ENCODE results near the gene PCDHGA3.
"Not testable (repeated sequence)": the region's sequence is repeated elsewhere in the genome, so short reads cannot be mapped to it uniquely, and the experiment has no call there.

The PCDHGA3 gene

DNA sequence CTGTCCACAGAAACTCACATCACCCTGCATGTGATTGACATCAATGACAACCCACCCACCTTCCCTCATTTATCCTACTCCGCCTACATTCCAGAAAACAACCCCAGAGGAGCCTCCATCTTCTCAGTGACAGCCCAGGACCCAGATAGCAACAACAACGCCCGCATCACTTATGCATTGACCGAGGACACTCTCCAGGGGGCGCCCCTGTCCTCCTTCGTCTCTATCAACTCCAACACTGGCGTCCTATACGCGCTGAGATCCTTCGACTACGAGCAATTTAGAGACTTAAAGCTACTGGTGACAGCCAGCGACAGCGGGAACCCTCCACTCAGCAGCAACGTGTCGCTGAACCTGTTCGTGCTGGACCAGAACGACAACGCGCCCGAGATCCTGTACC is 1.7 kb downstream of the PCDHGA3 start:
- DNase-seq (ENCODE audit: low read depth, low spot score), result no peak
- no peak overlapping the region for H3K27ac ChIP-seq

DNA sequence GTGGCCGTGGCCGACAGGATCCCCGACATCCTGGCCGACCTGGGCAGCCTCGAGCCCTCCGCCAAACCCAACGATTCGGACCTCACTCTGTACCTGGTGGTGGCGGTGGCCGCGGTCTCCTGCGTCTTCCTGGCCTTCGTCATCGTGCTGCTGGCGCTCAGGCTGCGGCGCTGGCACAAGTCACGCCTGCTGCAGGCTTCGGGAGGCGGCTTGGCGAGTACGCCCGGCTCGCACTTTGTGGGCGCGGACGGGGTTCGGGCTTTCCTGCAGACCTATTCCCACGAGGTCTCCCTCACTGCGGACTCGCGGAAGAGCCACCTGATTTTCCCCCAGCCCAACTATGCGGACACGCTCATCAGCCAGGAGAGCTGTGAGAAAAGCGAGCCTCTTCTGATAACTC is 2.4 kb downstream of the PCDHGA3 start:
- H3K27ac ChIP-seq; DNase-seq (ENCODE audit: low read depth, low spot score): not testable (repeated sequence)

DNA sequence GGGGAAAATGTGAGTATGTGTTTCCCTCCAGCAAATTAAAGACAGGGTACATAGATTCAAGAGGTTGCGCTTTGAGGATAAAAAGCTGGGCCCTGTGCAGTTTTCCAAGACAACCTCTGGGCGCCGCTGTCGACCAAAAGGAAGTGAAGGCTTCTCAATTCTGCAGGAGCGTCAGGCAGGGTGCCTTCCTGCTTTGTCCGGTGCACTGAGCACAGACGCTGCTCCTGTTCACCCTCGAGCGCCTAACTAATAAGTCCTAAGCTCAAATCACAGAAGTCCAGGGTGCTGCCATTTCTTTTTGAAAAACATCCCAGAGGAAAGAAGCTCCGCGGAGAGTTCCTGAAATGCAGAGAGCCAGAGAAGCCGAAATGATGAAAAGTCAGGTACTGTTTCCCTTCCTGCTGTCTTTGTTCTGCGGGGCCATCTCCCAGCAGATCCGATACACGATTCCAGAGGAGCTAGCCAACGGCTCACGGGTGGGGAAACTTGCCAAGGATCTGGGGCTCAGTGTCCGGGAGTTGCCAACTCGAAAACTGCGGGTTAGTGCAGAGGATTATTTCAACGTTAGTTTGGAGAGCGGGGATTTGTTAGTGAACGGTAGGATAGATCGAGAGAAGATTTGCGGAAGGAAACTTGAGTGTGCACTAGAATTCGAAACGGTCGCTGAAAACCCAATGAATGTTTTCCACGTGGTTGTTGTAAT is 6.4 kb downstream of the PCDHGA3 start, which contains the start of gene PCDHGB1:
Gene PCDHGB1, plus strand, starts transcription at position 183 of the 703 bp plus-strand sequence. Its CDS starts 162 bp downstream, at position 345.
- no peak for DNase-seq (ENCODE audit: low read depth, low spot score)
- H3K27ac ChIP-seq, result no peak within 1 kb of the TSS

DNA sequence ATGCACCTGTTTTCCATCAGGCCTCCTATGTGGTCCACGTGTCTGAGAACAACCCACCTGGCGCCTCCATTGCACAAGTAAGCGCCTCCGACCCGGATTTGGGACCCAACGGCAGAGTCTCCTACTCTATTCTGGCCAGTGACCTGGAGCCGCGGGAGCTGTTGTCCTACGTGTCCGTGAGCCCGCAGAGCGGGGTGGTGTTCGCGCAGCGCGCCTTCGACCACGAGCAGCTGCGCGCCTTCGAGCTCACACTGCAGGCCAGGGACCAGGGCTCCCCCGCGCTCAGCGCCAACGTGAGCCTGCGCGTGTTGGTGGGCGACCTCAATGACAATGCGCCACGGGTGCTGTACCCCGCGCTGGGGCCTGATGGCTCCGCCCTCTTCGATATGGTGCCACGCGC is 8.0 kb downstream of the PCDHGA3 start:
- H3K27ac ChIP-seq, result no peak overlapping the region
- no peak for DNase-seq (ENCODE audit: low read depth, low spot score)

DNA sequence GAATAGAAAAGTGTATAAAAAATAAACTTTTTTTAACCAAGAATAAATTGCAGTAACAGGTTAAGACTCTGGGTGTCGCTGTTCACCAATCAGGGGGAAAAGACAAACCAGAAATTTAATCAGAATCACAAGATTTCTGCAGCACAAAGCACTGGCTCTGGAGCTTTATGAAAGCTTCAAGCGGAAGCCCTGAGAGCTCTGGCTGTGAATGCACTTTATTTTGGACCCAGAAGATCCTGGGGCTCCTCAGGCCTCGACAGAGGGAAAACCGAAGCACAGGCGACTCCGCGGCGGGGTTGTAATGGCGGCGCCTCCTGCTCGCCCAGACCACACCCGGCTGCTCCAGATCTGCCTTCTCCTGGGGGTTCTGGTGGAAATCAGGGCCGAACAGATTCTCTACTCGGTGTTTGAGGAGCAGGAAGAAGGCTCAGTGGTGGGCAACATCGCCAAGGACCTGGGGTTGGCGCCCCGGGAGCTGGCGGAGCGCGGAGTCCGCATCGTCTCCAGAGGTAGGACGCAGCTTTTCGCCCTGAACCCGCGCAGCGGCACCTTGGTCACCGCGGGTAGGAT is 11.4 kb downstream of the PCDHGA3 start, which contains the start of gene PCDHGA4:
Gene PCDHGA4, plus strand, starts transcription at position 122 of the 570 bp plus-strand sequence. Its CDS starts 87 bp downstream, at position 209.
- no peak for DNase-seq (ENCODE audit: low read depth, low spot score)
- no peak within 1 kb of the TSS for H3K27ac ChIP-seq

DNA sequence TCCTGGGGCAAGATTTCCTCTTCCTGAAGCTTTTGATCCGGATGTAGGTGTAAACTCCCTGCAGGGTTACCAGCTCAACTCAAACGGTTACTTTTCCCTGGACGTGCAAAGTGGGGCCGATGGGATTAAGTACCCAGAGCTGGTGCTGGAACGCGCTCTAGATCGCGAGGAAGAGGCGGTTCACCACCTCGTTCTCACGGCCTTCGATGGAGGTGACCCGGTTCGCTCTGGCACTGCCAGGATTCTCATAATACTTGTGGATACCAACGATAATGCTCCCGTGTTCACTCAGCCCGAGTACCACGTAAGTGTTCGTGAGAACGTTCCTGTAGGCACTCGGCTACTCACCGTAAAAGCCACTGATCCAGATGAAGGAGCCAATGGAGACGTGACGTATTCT is 12.0 kb downstream of the PCDHGA3 start:
- DNase-seq (ENCODE audit: low read depth, low spot score), result no peak
- no peak overlapping the region for H3K27ac ChIP-seq

DNA sequence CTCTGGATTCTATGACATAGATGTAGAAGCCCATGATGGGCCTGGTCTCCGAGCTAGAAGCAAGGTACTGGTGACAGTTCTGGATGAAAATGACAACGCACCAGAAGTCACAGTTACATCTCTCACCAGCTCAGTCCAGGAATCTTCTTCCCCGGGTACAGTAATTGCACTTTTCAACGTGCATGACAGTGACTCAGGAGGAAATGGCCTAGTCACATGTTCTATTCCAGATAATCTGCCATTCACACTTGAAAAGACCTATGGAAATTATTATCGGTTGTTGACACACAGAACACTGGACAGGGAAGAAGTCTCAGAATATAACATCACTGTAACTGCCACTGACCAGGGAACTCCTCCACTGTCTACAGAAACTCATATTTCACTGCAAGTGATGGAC is 12.5 kb downstream of the PCDHGA3 start:
- no peak overlapping the region for H3K27ac ChIP-seq
- DNase-seq (ENCODE audit: low read depth, low spot score), result no peak

DNA sequence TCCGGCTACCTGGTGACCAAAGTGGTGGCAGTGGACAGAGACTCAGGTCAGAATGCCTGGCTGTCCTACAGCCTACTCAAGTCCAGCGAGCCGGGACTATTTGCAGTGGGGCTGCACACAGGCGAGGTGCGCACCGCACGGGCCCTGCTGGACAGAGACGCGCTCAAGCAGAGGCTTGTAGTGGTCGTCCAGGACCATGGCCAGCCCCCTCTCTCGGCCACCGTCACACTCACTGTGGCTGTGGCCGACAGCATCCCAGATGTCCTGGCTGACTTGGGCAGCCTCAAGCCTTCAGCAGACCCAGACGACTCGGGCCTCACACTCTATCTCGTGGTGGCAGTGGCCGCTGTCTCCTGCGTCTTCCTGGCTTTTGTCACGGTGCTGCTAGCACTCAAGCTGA is 13.3 kb downstream of the PCDHGA3 start:
- no peak overlapping the region for H3K27ac ChIP-seq
- DNase-seq (ENCODE audit: low read depth, low spot score), result no peak

DNA sequence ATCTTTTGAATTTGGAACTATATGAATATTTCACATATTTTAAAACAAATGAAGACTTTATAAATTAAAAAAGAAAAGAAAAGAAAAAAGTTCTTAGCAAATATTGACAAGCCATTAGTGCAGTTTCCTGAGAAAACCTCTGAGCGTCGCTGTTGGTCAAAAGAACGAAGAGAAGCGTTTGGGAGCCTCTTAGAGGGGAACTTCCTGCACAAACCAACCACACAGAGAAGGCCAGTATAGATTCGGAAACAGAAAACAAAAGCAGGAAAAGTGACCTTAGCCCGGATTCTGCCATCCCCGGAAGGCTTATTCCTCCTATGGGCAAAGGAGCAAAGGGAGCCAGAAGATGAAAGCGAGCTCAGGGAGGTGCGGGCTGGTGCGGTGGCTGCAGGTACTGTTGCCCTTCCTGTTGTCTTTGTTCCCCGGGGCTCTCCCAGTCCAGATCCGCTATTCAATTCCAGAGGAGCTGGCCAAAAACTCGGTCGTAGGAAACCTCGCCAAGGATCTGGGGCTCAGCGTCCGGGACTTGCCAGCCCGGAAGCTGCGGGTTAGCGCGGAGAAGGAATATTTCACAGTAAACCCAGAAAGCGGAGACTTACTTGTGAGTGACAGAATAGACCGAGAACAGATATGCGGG is 16.3 kb downstream of the PCDHGA3 start, which contains the start of gene PCDHGB2:
Gene PCDHGB2, plus strand, starts transcription at position 205 of the 637 bp plus-strand sequence. Its CDS starts 142 bp downstream, at position 347.
- DNase-seq (ENCODE audit: low read depth, low spot score), result no peak
- H3K27ac ChIP-seq, result no peak within 1 kb of the TSS

DNA sequence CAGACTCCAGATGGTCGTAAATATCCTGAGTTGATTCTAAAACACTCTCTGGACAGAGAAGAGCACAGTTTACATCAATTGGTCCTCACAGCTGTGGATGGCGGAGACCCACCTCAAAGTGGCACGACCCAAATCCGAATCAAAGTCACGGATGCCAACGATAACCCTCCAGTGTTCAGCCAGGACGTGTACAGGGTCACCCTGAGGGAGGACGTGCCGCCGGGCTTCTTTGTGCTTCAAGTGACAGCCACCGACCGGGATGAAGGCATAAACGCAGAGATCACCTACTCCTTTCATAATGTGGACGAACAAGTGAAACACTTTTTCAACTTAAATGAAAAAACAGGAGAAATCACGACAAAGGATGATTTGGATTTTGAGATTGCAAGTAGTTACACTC is 17.1 kb downstream of the PCDHGA3 start:
- DNase-seq (ENCODE audit: low read depth, low spot score), result no peak
- no peak overlapping the region for H3K27ac ChIP-seq

DNA sequence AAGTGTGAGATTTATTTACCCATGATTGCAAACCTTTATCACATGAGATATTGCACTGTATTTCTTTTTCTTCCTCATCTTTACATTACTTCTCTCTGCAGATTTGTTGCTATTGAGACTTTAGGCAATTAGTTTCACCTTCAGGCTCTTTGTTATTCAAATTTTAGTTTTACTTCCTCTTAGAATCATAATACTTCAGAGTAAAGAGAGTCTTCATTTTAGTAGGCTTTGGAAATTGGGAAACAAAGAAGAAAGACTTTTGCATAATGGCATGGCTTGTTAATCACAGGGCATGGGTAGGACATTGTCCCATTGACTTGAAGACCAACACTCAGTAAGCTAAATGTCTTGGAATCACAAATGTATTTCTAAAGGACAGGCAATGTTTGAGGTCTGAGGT is 19.1 kb downstream of the PCDHGA3 start:
- DNase-seq (ENCODE audit: low read depth, low spot score), result no peak
- H3K27ac ChIP-seq, result no peak overlapping the region

DNA sequence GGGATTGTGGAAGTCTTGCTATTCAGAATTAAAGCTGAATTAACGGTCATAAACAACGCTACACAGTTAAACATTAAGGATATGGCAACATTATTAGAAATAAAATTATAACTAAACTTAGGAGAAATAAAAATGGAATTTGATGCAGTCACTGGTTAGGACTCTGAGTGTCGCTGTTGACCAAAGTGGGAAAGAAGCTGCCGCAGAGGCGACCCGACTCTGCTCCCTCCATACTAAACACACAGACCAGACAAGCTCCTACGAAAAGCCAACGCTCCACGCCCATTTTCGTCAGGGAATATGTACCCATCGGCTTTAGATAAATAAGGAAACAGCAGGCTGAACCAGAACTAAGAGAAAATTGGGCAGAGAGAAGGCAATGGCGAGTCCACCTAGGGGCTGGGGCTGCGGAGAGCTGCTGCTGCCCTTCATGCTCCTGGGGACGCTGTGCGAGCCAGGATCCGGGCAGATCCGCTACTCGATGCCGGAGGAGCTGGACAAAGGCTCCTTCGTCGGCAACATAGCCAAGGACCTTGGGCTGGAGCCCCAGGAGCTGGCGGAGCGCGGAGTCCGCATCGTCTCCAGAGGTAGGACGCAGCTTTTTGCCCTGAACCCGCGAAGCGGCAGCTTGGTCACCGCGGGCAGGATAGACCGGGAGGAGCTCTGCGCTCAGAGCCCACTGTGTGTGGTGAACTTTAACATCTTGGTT is 20.5 kb downstream of the PCDHGA3 start, which contains the start of gene PCDHGA5:
Gene PCDHGA5, plus strand, starts transcription at position 211 of the 709 bp plus-strand sequence. Its CDS starts 169 bp downstream, at position 380.
- no peak within 1 kb of the TSS for H3K27ac ChIP-seq
- no peak for DNase-seq (ENCODE audit: low read depth, low spot score)

DNA sequence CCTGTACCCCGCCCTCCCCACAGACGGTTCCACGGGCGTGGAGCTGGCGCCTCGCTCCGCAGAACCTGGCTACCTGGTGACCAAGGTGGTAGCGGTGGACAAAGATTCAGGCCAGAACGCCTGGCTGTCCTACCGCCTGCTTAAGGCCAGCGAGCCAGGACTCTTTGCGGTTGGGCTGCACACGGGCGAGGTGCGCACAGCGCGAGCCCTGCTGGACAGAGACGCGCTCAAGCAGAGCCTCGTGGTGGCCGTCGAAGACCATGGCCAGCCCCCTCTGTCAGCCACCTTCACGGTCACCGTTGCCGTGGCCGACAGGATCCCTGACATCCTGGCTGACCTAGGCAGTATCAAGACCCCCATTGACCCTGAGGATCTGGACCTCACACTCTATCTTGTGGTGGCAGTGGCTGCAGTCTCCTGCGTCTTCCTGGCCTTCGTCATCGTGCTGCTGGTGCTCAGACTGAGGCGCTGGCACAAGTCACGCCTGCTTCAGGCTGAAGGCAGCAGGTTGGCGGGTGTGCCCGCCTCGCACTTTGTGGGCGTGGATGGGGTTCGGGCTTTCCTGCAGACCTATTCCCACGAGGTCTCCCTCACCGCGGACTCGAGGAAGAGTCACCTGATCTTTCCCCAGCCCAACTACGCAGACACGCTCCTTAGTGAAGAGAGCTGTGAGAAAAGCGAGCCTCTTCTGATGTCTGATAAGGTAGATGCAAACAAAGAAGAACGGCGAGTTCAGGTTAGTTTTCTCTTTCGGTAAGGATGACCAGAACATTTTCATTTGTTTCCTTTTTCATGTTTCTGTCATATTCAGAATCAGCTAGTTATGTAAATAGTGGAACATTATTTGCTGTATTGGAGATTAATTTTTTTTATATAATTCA is 22.6 kb downstream of the PCDHGA3 start:
- no peak overlapping the region for H3K27ac ChIP-seq
- no peak for DNase-seq (ENCODE audit: low read depth, low spot score)

DNA sequence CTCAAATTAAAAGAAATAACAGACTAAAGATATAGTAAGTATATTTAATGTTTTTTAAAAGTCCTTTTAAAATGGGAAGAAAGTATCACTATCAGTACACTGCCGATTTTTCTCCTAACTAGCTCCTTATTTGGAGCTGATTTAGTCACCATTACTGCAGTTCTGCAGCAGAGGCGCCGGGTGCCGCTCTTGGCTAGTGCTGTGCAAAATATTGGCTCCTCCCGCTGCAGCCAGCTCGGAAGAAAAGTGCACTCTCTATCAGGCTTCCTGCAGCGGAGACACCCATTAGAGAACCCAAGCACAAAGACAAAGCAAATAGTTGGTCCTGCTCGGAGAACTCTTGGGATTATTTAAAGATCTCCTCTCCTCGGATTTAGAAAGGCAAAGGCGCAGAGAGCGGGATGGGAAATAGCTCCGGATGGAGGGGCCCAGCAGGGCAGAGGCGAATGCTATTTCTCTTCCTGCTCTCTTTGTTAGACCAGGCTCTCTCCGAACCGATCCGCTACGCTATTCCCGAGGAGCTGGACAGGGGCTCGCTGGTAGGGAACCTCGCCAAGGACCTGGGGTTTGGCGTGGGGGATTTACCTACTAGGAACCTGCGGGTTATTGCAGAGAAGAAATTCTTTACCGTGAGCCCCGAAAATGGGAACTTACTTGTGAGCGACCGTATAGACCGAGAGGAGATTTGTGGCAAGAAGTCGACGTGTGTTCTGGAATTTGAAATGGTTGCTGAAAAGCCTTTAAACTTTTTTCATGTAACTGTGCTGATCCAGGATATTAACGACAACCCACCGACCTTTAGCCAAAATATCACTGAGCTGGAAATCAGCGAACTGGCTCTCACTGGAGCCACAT is 26.6 kb downstream of the PCDHGA3 start, which contains the start of gene PCDHGB3:
Gene PCDHGB3, plus strand, starts transcription at position 249 of the 855 bp plus-strand sequence. Its CDS starts 153 bp downstream, at position 402.
- DNase-seq (ENCODE audit: low read depth, low spot score), result no peak
- no peak within 1 kb of the TSS for H3K27ac ChIP-seq

DNA sequence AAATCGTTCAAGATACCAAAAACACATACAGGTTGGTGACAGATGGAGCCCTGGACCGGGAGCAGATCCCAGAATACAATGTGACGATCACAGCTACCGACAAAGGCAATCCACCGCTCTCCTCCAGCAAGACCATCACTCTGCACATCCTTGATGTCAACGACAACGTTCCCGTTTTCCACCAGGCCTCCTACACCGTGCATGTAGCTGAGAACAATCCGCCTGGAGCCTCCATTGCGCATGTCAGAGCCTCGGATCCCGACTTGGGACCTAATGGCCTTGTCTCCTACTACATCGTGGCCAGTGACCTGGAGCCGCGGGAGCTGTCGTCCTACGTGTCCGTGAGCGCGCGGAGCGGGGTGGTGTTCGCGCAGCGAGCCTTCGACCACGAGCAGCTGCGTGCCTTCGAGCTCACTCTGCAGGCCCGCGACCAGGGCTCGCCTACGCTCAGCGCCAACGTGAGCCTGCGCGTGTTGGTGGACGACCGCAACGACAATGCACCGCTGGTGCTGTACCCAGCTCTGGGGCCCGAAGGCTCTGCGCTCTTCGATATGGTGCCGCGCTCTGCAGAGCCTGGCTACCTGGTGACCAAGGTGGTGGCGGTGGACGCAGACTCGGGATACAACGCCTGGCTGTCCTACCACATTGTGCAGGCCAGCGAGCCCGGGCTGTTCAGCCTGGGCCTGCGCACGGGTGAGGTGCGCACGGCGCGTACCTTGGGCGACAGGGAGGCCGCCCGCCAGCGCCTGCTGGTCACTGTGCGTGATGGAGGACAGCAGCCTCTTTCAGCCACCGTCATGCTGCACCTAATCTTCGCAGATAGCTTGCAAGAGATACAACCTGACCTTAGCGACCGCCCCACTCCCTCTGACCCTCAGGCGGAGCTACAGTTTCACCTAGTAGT is 28.2 kb downstream of the PCDHGA3 start:
- DNase-seq (ENCODE audit: low read depth, low spot score), result no peak
- H3K27ac ChIP-seq, result no peak overlapping the region

DNA sequence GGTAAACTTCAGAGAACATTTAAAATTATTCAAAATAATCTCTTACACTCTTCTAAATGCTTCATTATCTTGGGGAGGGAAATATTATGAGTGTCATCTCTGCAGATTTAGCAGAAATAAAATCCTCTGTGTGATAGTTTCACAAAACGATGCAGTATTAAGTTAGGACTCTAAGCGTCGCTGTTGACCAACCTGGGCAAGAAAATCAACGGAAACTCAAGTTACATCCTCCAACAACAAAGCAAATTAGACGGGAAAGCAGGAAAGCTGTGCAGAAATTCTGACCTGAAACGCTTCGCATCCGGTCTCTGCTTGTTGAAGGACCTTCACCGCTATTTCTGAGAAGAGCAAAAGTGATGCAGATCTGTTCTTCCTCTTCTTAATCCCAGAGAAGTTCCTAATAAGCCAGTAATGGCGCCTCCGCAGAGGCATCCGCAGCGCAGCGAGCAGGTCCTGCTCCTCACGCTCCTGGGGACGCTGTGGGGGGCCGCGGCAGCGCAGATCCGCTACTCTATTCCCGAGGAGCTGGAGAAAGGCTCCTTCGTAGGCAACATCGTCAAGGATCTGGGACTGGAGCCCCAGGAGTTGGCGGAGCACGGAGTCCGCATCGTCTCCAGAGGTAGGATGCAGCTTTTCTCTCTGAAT is 30.2 kb downstream of the PCDHGA3 start, which contains the start of gene PCDHGA6:
Gene PCDHGA6, plus strand, starts transcription at position 219 of the 645 bp plus-strand sequence. Its CDS starts 193 bp downstream, at position 412.
- H3K27ac ChIP-seq, result no peak within 1 kb of the TSS
- no peak for DNase-seq (ENCODE audit: low read depth, low spot score)

DNA sequence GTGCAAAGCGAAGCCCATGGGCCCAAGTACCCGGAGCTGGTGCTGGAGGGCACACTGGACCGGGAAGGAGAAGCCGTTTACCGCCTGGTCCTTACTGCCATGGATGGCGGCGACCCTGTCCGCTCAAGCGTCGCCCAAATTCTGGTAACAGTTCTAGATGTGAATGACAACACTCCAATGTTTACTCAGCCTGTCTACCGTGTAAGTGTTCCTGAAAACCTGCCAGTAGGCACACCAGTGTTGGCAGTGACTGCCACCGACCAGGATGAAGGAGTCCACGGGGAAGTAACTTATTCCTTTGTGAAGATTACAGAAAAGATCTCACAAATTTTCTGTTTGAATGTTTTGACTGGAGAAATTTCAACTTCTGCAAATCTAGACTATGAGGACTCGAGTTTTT is 31.0 kb downstream of the PCDHGA3 start:
- no peak overlapping the region for H3K27ac ChIP-seq
- DNase-seq (ENCODE audit: low read depth, low spot score), result no peak

Data from epithelial cell of prostate (primary cell).